HepG2 (cell line): Measurements from ENCODE around the gene GJA8. TPM values are rescaled to one million over a fixed set of nuclear protein-coding genes. Genes with fewer than 3 reads are reported as not detected.

Experiments
- MBD4 ChIP-seq: IDR thresholded peaks from 2 replicates; pipeline ENCODE4 v1.6.1; 2012; ENCODE audit warnings: low read length, inconsistent platforms, borderline replicate concordance
- NR2F6 ChIP-seq, 2 experiments: IDR thresholded peaks; 2 replicates each; pipeline ENCODE4 v1.6.1; 2016; ENCODE audit warnings: antibody characterized with exemption in 1 of 2, mild to moderate bottlenecking in 1 of 2
- SETDB1 ChIP-seq: sonication (generic); formaldehyde crosslinking; IDR thresholded peaks from 2 replicates; pipeline ENCODE4 v1.5.1; 2020; ENCODE audit warnings: missing genetic modification reagents, mild to moderate bottlenecking, borderline replicate concordance
- U2AF2 ChIP-seq: fragments of 200-400 bp; formaldehyde crosslinking; IDR thresholded peaks from 2 replicates; pipeline ENCODE4 v1.6.1; 2017; ENCODE audit warnings: low read depth, mild to moderate bottlenecking, low read length
- XRCC5 ChIP-seq: fragments of 200-400 bp; formaldehyde crosslinking; optimal IDR thresholded peaks from 2 replicates; pipeline ENCODE3; 2017; ENCODE audit warnings: mild to moderate bottlenecking, low read length
- ZNF136 ChIP-seq: sonication (generic); formaldehyde crosslinking; IDR thresholded peaks from 2 replicates; pipeline ENCODE4 v1.8.1; 2022; ENCODE audit warnings: low read depth, mild to moderate bottlenecking, moderate library complexity, missing genetic modification reagents
- ZNF546 ChIP-seq: sonication (generic); formaldehyde crosslinking; conservative IDR thresholded peaks from 2 replicates; pipeline ENCODE4 v1.8.1; 2023; ENCODE audit warnings: mild to moderate bottlenecking, missing genetic modification reagents
- polyA plus RNA-seq, 8 experiments: library from polyadenylated mRNA; depleted of rRNA in 3 of 8; stranded (reverse) in 7 of 8; unstranded in 1 of 8; fragments of >200 nt; fragmentation: Illumina TruSeq in 4 of 8; extraction: Trizol in 4 of 8; gene quantifications; 2 replicates each; pipeline versions ENCODE4 v1.2.1 to v1.2.3, GENCODE V29; 2011 to 2016; ENCODE audit warnings: low read depth in 4 of 8, missing spikeins in 1 of 8, mixed read lengths in 1 of 8; ENCODE audit not compliant: insufficient read depth in 1 of 8
- total RNA-seq, 5 experiments: library from RNA; depleted of rRNA; stranded (reverse); fragments of >200 nt; fragmentation: Illumina TruSeq; extraction: Trizol; gene quantifications; 2 replicates each; pipeline ENCODE4 v1.2.3, GENCODE V29; 2016; ENCODE audit warnings: low read depth in 1 of 5
- TF ChIP-seq, protein P1 (sequence below): sonication (generic); formaldehyde crosslinking; IDR thresholded peaks from 2 replicates; pipeline ENCODE4 v1.5.0; 2020; ENCODE audit warnings: missing genetic modification reagents
- TF ChIP-seq, protein P2 (sequence below): sonication (generic); formaldehyde crosslinking; IDR thresholded peaks from 2 replicates; pipeline ENCODE4 v1.5.1; 2020; ENCODE audit warnings: mild to moderate bottlenecking, missing genetic modification reagents, moderate library complexity
- TF ChIP-seq, protein P3 (sequence below), 2 experiments: sonication (generic) in 1 of 2; formaldehyde crosslinking in 1 of 2; IDR thresholded peaks; 2 replicates each; pipeline versions ENCODE4 v1.4.0 to v1.6.1; 2018 to 2020; ENCODE audit warnings: missing genetic modification reagents in 2 of 2, borderline replicate concordance in 1 of 2, low read depth in 1 of 2, mild to moderate bottlenecking in 1 of 2, missing biosample characterization in 1 of 2
- TF ChIP-seq, protein P4 (sequence below): IDR thresholded peaks from 2 replicates; pipeline ENCODE4 v1.4.0; 2020; ENCODE audit warnings: mild to moderate bottlenecking, missing genetic modification reagents
- TF ChIP-seq, protein P5 (sequence below), 2 experiments: sonication (generic) in 1 of 2; formaldehyde crosslinking in 1 of 2; IDR thresholded peaks; 2 replicates each; pipeline versions ENCODE4 v1.5.1 to v1.6.1; 2011 to 2020; ENCODE audit warnings: borderline replicate concordance in 1 of 2, low read depth in 1 of 2, low read length in 1 of 2, mild to moderate bottlenecking in 1 of 2, missing genetic modification reagents in 1 of 2, moderate library complexity in 1 of 2
- TF ChIP-seq, protein P6 (sequence below): sonication (generic); formaldehyde crosslinking; conservative IDR thresholded peaks from 2 replicates; pipeline ENCODE4 v1.4.0; 2020; ENCODE audit warnings: missing genetic modification reagents

Gene GJA8
- total and polyA plus RNA-seq, 2 of the 13 experiments (the other 11 are each of a cell fraction or from before 2014, with no cell fraction given), result not detected

DNA sequence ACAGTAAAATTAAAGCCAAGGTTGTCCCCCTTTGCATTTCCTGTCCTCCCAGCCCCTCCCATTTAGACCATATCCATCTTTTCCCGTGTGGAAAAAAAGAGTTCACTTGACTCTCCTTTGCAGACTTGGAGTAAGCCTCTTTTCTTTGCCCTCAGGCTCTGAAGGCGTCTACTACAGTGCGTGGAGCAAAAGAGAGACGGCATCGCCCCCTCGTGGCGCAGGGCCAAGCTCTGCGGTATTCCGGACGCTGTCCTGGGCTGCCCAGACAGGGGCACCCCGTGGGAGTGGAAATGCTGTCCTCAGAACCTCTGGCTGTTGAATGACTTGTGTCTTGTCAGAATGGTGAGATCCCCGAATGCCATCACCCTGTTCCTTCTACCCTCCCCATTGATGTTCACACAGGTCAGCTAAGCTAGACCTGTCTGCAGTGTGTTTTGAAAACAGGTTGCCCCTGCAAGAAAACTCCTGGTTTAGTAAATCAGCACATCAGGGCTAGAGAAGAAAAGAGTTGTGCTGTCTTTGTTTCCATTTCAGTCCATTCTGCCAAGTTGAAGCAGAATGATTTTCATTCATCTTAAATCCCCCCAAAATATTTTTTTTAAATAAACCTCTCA is 12.3 kb upstream of the GJA8 start (continued):
- no peak for TF ChIP-seq ZNF136
- TF ChIP-seq NR2F6 (IDR thresholded peaks at IDR 0.05), result no peak
- TF ChIP-seq NR2F6 (CRISPR knock-in tag; IDR thresholded peaks at IDR 0.05), result no peak
- peak; percentile 78 for TF ChIP-seq XRCC5
- TF ChIP-seq SETDB1 (CRISPR knock-in tag), result no peak
- TF ChIP-seq, protein P1, sequence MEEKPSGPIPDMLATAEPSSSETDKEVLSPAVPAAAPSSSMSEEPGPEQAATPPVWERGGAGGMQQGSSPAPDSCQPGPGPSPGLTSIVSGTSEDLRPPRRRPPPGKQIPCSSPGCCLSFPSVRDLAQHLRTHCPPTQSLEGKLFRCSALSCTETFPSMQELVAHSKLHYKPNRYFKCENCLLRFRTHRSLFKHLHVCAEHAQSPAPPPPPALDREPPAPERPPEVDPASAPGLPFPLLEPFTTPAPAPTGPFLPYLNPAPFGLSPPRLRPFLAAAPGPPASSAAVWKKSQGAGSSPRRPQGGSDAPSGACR (CRISPR knock-in tag), result no peak
- TF ChIP-seq, protein P2, sequence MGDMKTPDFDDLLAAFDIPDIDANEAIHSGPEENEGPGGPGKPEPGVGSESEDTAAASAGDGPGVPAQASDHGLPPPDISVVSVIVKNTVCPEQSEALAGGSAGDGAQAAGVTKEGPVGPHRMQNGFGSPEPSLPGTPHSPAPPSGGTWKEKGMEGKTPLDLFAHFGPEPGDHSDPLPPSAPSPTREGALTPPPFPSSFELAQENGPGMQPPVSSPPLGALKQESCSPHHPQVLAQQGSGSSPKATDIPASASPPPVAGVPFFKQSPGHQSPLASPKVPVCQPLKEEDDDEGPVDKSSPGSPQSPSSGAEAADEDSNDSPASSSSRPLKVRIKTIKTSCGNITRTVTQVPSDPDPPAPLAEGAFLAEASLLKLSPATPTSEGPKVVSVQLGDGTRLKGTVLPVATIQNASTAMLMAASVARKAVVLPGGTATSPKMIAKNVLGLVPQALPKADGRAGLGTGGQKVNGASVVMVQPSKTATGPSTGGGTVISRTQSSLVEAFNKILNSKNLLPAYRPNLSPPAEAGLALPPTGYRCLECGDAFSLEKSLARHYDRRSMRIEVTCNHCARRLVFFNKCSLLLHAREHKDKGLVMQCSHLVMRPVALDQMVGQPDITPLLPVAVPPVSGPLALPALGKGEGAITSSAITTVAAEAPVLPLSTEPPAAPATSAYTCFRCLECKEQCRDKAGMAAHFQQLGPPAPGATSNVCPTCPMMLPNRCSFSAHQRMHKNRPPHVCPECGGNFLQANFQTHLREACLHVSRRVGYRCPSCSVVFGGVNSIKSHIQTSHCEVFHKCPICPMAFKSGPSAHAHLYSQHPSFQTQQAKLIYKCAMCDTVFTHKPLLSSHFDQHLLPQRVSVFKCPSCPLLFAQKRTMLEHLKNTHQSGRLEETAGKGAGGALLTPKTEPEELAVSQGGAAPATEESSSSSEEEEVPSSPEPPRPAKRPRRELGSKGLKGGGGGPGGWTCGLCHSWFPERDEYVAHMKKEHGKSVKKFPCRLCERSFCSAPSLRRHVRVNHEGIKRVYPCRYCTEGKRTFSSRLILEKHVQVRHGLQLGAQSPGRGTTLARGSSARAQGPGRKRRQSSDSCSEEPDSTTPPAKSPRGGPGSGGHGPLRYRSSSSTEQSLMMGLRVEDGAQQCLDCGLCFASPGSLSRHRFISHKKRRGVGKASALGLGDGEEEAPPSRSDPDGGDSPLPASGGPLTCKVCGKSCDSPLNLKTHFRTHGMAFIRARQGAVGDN, result 0 out of 2 replicates have a peak, but pooled peaks have one; percentile 10
- TF ChIP-seq, protein P3, sequence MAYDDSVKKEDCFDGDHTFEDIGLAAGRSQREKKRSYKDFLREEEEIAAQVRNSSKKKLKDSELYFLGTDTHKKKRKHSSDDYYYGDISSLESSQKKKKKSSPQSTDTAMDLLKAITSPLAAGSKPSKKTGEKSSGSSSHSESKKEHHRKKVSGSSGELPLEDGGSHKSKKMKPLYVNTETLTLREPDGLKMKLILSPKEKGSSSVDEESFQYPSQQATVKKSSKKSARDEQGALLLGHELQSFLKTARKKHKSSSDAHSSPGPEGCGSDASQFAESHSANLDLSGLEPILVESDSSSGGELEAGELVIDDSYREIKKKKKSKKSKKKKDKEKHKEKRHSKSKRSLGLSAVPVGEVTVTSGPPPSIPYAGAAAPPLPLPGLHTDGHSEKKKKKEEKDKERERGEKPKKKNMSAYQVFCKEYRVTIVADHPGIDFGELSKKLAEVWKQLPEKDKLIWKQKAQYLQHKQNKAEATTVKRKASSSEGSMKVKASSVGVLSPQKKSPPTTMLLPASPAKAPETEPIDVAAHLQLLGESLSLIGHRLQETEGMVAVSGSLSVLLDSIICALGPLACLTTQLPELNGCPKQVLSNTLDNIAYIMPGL (CRISPR knock-in tag; IDR thresholded peaks at IDR 0.05; ENCODE audit: borderline replicate concordance in 1 of 2, low read depth in 1 of 2), result peak in 1 of 2 experiments; percentile 37; a peak in 1 of 4 replicates
- TF ChIP-seq, protein P4, sequence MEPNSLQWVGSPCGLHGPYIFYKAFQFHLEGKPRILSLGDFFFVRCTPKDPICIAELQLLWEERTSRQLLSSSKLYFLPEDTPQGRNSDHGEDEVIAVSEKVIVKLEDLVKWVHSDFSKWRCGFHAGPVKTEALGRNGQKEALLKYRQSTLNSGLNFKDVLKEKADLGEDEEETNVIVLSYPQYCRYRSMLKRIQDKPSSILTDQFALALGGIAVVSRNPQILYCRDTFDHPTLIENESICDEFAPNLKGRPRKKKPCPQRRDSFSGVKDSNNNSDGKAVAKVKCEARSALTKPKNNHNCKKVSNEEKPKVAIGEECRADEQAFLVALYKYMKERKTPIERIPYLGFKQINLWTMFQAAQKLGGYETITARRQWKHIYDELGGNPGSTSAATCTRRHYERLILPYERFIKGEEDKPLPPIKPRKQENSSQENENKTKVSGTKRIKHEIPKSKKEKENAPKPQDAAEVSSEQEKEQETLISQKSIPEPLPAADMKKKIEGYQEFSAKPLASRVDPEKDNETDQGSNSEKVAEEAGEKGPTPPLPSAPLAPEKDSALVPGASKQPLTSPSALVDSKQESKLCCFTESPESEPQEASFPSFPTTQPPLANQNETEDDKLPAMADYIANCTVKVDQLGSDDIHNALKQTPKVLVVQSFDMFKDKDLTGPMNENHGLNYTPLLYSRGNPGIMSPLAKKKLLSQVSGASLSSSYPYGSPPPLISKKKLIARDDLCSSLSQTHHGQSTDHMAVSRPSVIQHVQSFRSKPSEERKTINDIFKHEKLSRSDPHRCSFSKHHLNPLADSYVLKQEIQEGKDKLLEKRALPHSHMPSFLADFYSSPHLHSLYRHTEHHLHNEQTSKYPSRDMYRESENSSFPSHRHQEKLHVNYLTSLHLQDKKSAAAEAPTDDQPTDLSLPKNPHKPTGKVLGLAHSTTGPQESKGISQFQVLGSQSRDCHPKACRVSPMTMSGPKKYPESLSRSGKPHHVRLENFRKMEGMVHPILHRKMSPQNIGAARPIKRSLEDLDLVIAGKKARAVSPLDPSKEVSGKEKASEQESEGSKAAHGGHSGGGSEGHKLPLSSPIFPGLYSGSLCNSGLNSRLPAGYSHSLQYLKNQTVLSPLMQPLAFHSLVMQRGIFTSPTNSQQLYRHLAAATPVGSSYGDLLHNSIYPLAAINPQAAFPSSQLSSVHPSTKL (CRISPR knock-in tag), result 0 out of 2 replicates have a peak, but pooled peaks have one; percentile 26
- TF ChIP-seq, protein P5, sequence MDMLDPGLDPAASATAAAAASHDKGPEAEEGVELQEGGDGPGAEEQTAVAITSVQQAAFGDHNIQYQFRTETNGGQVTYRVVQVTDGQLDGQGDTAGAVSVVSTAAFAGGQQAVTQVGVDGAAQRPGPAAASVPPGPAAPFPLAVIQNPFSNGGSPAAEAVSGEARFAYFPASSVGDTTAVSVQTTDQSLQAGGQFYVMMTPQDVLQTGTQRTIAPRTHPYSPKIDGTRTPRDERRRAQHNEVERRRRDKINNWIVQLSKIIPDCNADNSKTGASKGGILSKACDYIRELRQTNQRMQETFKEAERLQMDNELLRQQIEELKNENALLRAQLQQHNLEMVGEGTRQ (IDR thresholded peaks at IDR 0.05; ENCODE audit: low read depth, low read length), result no peak
- TF ChIP-seq, protein P5 (CRISPR knock-in tag; IDR thresholded peaks at IDR 0.05; ENCODE audit: borderline replicate concordance), result no peak
- no peak for TF ChIP-seq MBD4
- TF ChIP-seq, protein P6, sequence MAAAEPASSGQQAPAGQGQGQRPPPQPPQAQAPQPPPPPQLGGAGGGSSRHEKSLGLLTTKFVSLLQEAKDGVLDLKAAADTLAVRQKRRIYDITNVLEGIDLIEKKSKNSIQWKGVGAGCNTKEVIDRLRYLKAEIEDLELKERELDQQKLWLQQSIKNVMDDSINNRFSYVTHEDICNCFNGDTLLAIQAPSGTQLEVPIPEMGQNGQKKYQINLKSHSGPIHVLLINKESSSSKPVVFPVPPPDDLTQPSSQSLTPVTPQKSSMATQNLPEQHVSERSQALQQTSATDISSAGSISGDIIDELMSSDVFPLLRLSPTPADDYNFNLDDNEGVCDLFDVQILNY (CRISPR knock-in tag), result no peak
- TF ChIP-seq U2AF2, result no peak
- no peak for TF ChIP-seq ZNF546 (CRISPR knock-in tag)
